NK-92 (cell line): ENCODE data around the gene NFATC4.

Experiments used
- DNase-seq: peaks from one replicate; lab custom pipeline; 2025; ENCODE audit not compliant: unreplicated experiment; lab: John Stamatoyannopoulos, UW

The NFATC4 gene

DNA sequence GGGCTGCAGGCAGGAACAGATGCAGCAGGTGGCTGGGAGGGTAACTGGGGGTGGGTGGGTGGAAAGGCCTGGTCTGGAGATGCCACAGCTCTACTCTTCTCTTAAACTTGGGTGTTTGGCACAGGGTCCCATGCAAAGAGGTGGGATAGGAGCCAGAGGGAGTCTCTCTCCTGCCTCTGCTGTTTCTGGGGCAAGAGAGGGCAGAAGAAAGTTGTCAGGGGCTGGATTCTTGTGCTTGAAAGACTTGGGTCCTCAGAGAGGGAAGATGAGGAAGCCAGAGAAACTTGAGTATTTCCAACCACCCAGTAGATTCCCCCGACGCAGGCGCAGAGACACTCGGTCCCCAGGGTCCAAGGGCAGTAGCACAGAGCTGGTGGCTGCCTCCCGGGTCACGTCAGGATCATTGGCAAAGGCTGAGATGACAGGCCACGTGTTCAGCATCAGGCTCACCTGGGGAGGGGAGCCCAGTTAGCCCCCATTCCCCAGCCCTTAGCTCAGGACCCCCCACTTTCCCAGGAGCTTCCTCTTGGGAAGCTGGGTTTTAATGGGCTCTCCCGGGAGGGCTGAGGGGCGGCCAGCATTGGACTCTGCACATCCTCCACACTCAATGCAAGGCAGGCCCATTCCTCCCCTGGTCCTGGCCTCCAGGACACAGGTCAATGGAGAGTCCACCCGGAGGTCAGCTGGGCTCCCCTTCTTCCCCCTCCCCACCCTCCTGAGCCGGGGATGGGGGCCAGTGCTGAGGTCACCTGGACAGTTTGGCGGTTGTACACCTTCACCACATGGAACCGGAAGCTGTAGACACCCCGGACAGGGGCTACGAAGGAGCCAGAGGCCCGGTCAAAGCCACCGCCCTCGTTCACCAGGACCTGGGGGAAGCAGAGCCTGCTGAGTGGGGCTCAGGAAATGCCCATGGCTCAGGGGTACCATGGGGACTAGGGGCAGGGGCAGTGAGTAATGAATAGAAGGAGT is 59.8 kb downstream of the NFATC4 start:
- no peak for DNase-seq

DNA sequence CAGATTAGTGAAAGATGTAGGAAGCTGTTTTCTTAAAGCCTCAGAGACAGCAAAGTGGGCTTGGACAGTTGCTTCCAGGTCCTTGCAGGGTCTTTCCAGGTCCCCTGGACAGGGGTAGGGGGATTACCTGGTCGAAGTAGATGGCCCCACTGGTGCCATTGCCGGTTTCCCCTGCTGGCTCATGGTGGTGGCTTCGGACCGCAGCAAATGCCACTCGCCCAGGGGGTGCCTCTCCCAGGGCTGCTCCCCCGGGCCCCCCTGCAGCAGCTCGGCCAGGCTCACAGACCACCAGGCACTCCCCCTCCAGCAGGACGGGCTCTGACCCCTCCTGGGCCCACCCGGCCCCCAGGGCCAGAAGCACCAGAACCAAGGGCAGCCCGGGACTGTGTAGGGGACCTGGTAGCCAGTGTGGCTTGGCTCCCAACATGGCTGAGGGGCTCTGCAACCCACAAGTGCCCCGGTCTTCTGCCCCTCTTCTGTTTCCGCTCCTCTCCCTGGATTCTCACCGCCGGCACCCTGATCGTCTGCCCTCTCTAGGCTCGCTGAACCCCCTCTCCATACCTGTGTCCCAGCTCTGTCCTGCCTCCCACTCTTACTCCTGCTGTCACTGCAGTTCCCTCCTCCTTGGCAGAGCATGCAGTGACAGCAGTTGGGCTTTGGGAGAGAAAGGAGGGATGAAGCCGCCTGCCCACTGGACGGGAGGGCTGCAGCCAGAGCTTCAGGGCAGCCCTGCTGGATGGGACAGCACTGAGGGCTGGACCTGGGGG is 60.8 kb downstream of the NFATC4 start:
- DNase-seq: no peak
